ENCODE data around the gene NPR1. TPM values are rescaled to one million over a fixed set of nuclear protein-coding genes. Genes with fewer than 3 reads are reported as not detected.

The NPR1 gene
- total RNA-seq, 1 donor: 1.5 TPM

GRCh38 chr1:153679337-153680119 is 1.0 kb downstream of the NPR1 start:
- DNase-seq (ENCODE audit: low read depth): no peak
- peak overlapping the region; percentile 50 for H3K4me3 ChIP-seq (ENCODE audit: low read depth, low read length)
- TF ChIP-seq CTCF (IDR thresholded peaks at IDR 0.05; ENCODE audit: insufficient read depth, low read length): peak; percentile 10

GRCh38 chr1:153680120-153680403 is 1.6 kb downstream of the NPR1 start:
- peak overlapping the region; percentile 50 for H3K4me3 ChIP-seq (ENCODE audit: low read depth, low read length)
- TF ChIP-seq CTCF (IDR thresholded peaks at IDR 0.05; ENCODE audit: insufficient read depth, low read length): no peak

GRCh38 chr1:153682730-153683129 is 4.2 kb downstream of the NPR1 start:
- TF ChIP-seq CTCF (IDR thresholded peaks at IDR 0.05; ENCODE audit: insufficient read depth, low read length): no peak
- no peak overlapping the region for H3K4me3 ChIP-seq (ENCODE audit: low read depth, low read length)
- no peak for DNase-seq (ENCODE audit: low read depth)

More at GRCh38 chr1:153680120-153680403, 1.6 kb downstream of the NPR1 start:
- DNase-seq (ENCODE audit: low read depth): no peak

GRCh38 chr1:153683854-153684253 is 5.4 kb downstream of the NPR1 start:
- no peak for TF ChIP-seq CTCF (IDR thresholded peaks at IDR 0.05; ENCODE audit: insufficient read depth, low read length)
- peak; percentile 66 for DNase-seq (ENCODE audit: low read depth)
- H3K4me3 ChIP-seq (ENCODE audit: low read depth, low read length): no peak overlapping the region

GRCh38 chr1:153684892-153685291 is 6.4 kb downstream of the NPR1 start:
- no peak for TF ChIP-seq CTCF (IDR thresholded peaks at IDR 0.05; ENCODE audit: insufficient read depth, low read length)
- no peak for DNase-seq (ENCODE audit: low read depth)
- no peak overlapping the region for H3K4me3 ChIP-seq (ENCODE audit: low read depth, low read length)

- no peak for TF ChIP-seq CTCF (IDR thresholded peaks at IDR 0.05; ENCODE audit: insufficient read depth, low read length)
- no peak overlapping the region for H3K4me3 ChIP-seq (ENCODE audit: low read depth, low read length)
- no peak for DNase-seq (ENCODE audit: low read depth)
These were observed 7.3 kb downstream of the NPR1 start for GRCh38 chr1:153685544-153686340.
